Loucy (cell line): ENCODE measurements around the gene SPATA2L.
A peak's percentile ranks its signal among the peaks of the same experiment; 100 is the strongest.
"Not testable (repeated sequence)": the region's sequence is repeated elsewhere in the genome, so short reads cannot be mapped to it uniquely, and the experiment has no call there.

Source experiments
- H2AFZ ChIP-seq: fragments of 200-600 bp; sonication (generic); 2 replicates; pipeline ENCODE4 v1.6.0; 2016; ENCODE audit warnings: antibody characterized with exemption, mild to moderate bottlenecking, low read length, moderate library complexity
- H3F3A ChIP-seq: fragments of 200-600 bp; 2 replicates; pipeline ENCODE4 v1.6.0; 2016; ENCODE audit warnings: antibody characterized with exemption, low read depth, mild to moderate bottlenecking
- H3K27me3 ChIP-seq: fragments of 200-600 bp; sonication (generic); 2 replicates; pipeline ENCODE4 v1.6.1; 2014; ENCODE audit warnings: low read length, mild to moderate bottlenecking; ENCODE audit not compliant: insufficient read depth, poor library complexity, severe bottlenecking
- H3K36me3 ChIP-seq: fragments of 200-600 bp; sonication (generic); 2 replicates; pipeline ENCODE4 v1.6.1; 2016; ENCODE audit warnings: low read length; ENCODE audit not compliant: insufficient read depth
- H3K4me1 ChIP-seq: fragments of 200-600 bp; sonication (generic); 2 replicates; pipeline ENCODE4 v1.5.1; 2014; ENCODE audit warnings: low read length, mild to moderate bottlenecking; ENCODE audit not compliant: insufficient read depth, poor library complexity, severe bottlenecking
- H3K4me2 ChIP-seq: fragments of 200-600 bp; sonication (generic); 2 replicates; pipeline ENCODE4 v1.6.0; 2014; ENCODE audit warnings: antibody characterized with exemption, low read length, low read depth, mild to moderate bottlenecking; ENCODE audit not compliant: poor library complexity, severe bottlenecking
- H3K4me3 ChIP-seq: fragments of 200-600 bp; sonication (generic); 2 replicates; pipeline ENCODE4 v1.5.1; 2014; ENCODE audit warnings: low read length, mild to moderate bottlenecking, mixed read lengths; ENCODE audit not compliant: poor library complexity, severe bottlenecking
- H3K79me2 ChIP-seq: fragments of 200-600 bp; sonication (generic); 2 replicates; pipeline ENCODE4 v1.6.1; 2014; ENCODE audit warnings: low read length; ENCODE audit not compliant: insufficient read depth
- H3K9ac ChIP-seq: fragments of 200-600 bp; sonication (generic); 2 replicates; pipeline ENCODE4 v1.6.0; 2014; ENCODE audit warnings: mild to moderate bottlenecking, low read depth, low read length, moderate library complexity; ENCODE audit not compliant: poor library complexity, severe bottlenecking
- H3K9me2 ChIP-seq: fragments of 200-600 bp; sonication (generic); replicated peaks from 2 replicates; pipeline ENCODE4 v1.6.1; 2016; ENCODE audit warnings: low read depth, low read length, mixed read lengths
- H3K9me3 ChIP-seq: fragments of 200-600 bp; sonication (generic); 2 replicates; pipeline ENCODE4 v1.6.1; 2014; ENCODE audit warnings: mild to moderate bottlenecking, antibody characterized with exemption, low read length, low read depth; ENCODE audit not compliant: insufficient read depth
- H4K20me1 ChIP-seq: fragments of 200-600 bp; sonication (generic); 2 replicates; pipeline ENCODE4 v1.6.0; 2014; ENCODE audit warnings: antibody characterized with exemption, low read length, mild to moderate bottlenecking; ENCODE audit not compliant: insufficient read depth, poor library complexity, severe bottlenecking
- CTCF ChIP-seq: fragments of 200-600 bp; sonication (generic); conservative IDR thresholded peaks from 2 replicates; pipeline ENCODE4 v1.5.1; 2014; ENCODE audit warnings: mild to moderate bottlenecking, antibody characterized with exemption, low read length
- EZH2phosphoT487 ChIP-seq: fragments of 200-600 bp; IDR thresholded peaks from 2 replicates; pipeline ENCODE4 v1.6.1; 2018; ENCODE audit warnings: antibody characterized with exemption, mild to moderate bottlenecking, moderate library complexity, borderline replicate concordance

Gene SPATA2L

GRCh38 chr16:89667000-89667399, 34.5 kb downstream of the SPATA2L start:
- not testable (repeated sequence) for H3K4me2 ChIP-seq, H3K9ac ChIP-seq, H3K9me3 ChIP-seq, H3F3A ChIP-seq, H3K27me3 ChIP-seq, H3K4me3 ChIP-seq, H3K36me3 ChIP-seq, H3K9me2 ChIP-seq, H4K20me1 ChIP-seq, H2AFZ ChIP-seq, H3K79me2 ChIP-seq
- 0 out of 2 replicates have a peak, but pooled peaks have one; percentile 16 for TF ChIP-seq CTCF
- peaks cover 18% of the 10 kb centered on the region for H3K4me1 ChIP-seq

- H4K20me1 ChIP-seq, H2AFZ ChIP-seq, H3K9ac ChIP-seq, H3K4me2 ChIP-seq, H3K4me3 ChIP-seq, H3K79me2 ChIP-seq, H3K9me3 ChIP-seq, H3K4me1 ChIP-seq, H3K9me2 ChIP-seq, H3K36me3 ChIP-seq, H3F3A ChIP-seq, H3K27me3 ChIP-seq: not testable (repeated sequence)
Observed at GRCh38 chr16:89664238-89664637, 37.3 kb downstream of the SPATA2L start.

GRCh38 chr16:89661215-89661614, 40.3 kb downstream of the SPATA2L start:
- Histone ChIP-seq H3K4me1 (peaks cover 4% of the 10 kb centered on the region), H3K36me3 (no peaks in the 10 kb centered on the region), H2AFZ (no peak overlapping the region), H3K9ac (no peak overlapping the region), H3K9me2 (no peaks in the 10 kb centered on the region), H3K4me2 (no peak overlapping the region), H3K27me3 (no peaks in the 10 kb centered on the region), H3K79me2 (peaks cover 26% of the 10 kb centered on the region), H3K9me3 (no peaks in the 10 kb centered on the region), H3F3A (no peaks in the 10 kb centered on the region), H4K20me1 (peaks cover 7% of the 10 kb centered on the region), H3K4me3 (no peak overlapping the region)
- TF ChIP-seq EZH2phosphoT487: no peak
- TF ChIP-seq CTCF: no peak

- Histone ChIP-seq H3K4me2 (peak overlapping the region; percentile 24), H3K4me3 (no peak overlapping the region), H3K9me2 (no peaks in the 10 kb centered on the region), H3K9ac (no peak overlapping the region), H2AFZ (no peak overlapping the region), H3F3A (no peaks in the 10 kb centered on the region), H3K27me3 (no peaks in the 10 kb centered on the region), H4K20me1 (peaks cover 7% of the 10 kb centered on the region), H3K36me3 (no peaks in the 10 kb centered on the region), H3K79me2 (peaks cover 28% of the 10 kb centered on the region), H3K9me3 (no peaks in the 10 kb centered on the region), H3K4me1 (peaks cover 4% of the 10 kb centered on the region)
- no peak for TF ChIP-seq CTCF
- no peak for TF ChIP-seq EZH2phosphoT487
Observed at GRCh38 chr16:89660146-89660545, 41.4 kb downstream of the SPATA2L start.
